ENCODE results near the gene THOP1. TPM values are rescaled to one million over a fixed set of nuclear protein-coding genes. Genes with fewer than 3 reads are reported as not detected.
A peak's percentile ranks its signal among the peaks of the same experiment; 100 is the strongest.

Gene THOP1
- total and polyA plus RNA-seq, 10 donors: 31.0 to 96.2 (median 42.8) TPM

GRCh38 chr19:2768365-2769132 lies 16.8 kb upstream of the THOP1 start:
- no peaks in the 10 kb centered on the region for H3K9me3 ChIP-seq
- H3K36me3 ChIP-seq: peaks cover 0 to 81% (median 50%) of the 10 kb centered on the region in 6 donors
- H3K27ac ChIP-seq: no peak overlapping the region
- peak; percentile 62 for DNase-seq
- H3K27me3 ChIP-seq (replicated peaks in 1 of 7): no peaks in the 10 kb centered on the region
- TF ChIP-seq POLR2A (IDR thresholded peaks at IDR 0.05) (no peak), POLR2AphosphoS5 (IDR thresholded peaks at IDR 0.05) (no peak), CTCF (IDR thresholded peaks at IDR 0.05 in 8 of 11, conservative IDR thresholded peaks at IDR 0.05 in 3 of 11) (no peak)
- H3K4me1 ChIP-seq: peaks cover 4 to 42% (median 31%) of the 10 kb centered on the region in 6 donors
- 92 to 95% (median 95%) methylated on average over 18 to 29 of the region's 29 CpGs for WGBS, 5 donors
- intact Hi-C loops (cut with DNase I; ENCODE audit: low total_unique reads): no loop called here
- no peak overlapping the region for H3K4me3 ChIP-seq

- WGBS, 5 donors: 91 to 96% (median 94%) methylated on average over 3 to 8 of the region's 8 CpGs; no CpG with 5 or more reads in 1 of the 5 donors
These were observed 16.1 kb upstream of the THOP1 start for GRCh38 chr19:2769218-2769617.

GRCh38 chr19:2770055-2771013 lies 15.0 kb upstream of the THOP1 start:
- H3K4me3 ChIP-seq: no peak overlapping the region

More at GRCh38 chr19:2769218-2769617, 16.1 kb upstream of the THOP1 start:
- no peaks in the 10 kb centered on the region for H3K27me3 ChIP-seq (replicated peaks in 1 of 7)
- peaks cover 9 to 47% (median 35%) of the 10 kb centered on the region in 6 donors for H3K4me1 ChIP-seq
- no peak for TF ChIP-seq POLR2AphosphoS5 (IDR thresholded peaks at IDR 0.05)
- TF ChIP-seq CTCF (IDR thresholded peaks at IDR 0.05 in 8 of 11, conservative IDR thresholded peaks at IDR 0.05 in 3 of 11): no peak
- no peak for TF ChIP-seq POLR2A (IDR thresholded peaks at IDR 0.05)
- H3K27ac ChIP-seq: peak overlapping the region in 5 of 8 donors; percentile 44 to 82 (median 71)
- H3K36me3 ChIP-seq: peaks cover 0 to 74% (median 45%) of the 10 kb centered on the region in 6 donors
- intact Hi-C loops (cut with DNase I; ENCODE audit: low total_unique reads): no loop called here
- H3K4me3 ChIP-seq: no peak overlapping the region
- no peak for DNase-seq
- no peaks in the 10 kb centered on the region for H3K9me3 ChIP-seq

More at GRCh38 chr19:2770055-2771013, 15.0 kb upstream of the THOP1 start:
- Histone ChIP-seq H3K9me3 (no peaks in the 10 kb centered on the region), H3K36me3 (peaks cover 0 to 63% (median 37%) of the 10 kb centered on the region in 6 donors), H3K4me1 (peaks cover 20 to 58% (median 46%) of the 10 kb centered on the region in 6 donors), H3K27ac (peak overlapping the region; percentile 35 to 82 (median 72)), H3K27me3 (replicated peaks in 1 of 7) (no peaks in the 10 kb centered on the region)
- no peak for TF ChIP-seq CTCF (IDR thresholded peaks at IDR 0.05 in 8 of 11, conservative IDR thresholded peaks at IDR 0.05 in 3 of 11)
- TF ChIP-seq POLR2A (IDR thresholded peaks at IDR 0.05): no peak
- peak in 2 of 3 donors; percentile 29 to 70 for TF ChIP-seq POLR2AphosphoS5 (IDR thresholded peaks at IDR 0.05)
- peak; percentile 71 for DNase-seq
- WGBS, 5 donors: 58 to 68% (median 63%) methylated on average over 36 to 40 of the region's 40 CpGs
- intact Hi-C loops (cut with DNase I; ENCODE audit: low total_unique reads): no loop called here
